Coronary artery (tissue), 2 donors: ENCODE measurements around the gene AGPAT2.

Experiments used
- DNase-seq: peaks from one replicate; pipeline ENCODE4 v3.0.0-alpha.2; 2017; ENCODE audit warnings: low spot score
- H3K27ac ChIP-seq, 2 donors: fragments of 200-600 bp; sonication (generic); one replicate each; pipeline ENCODE4 v1.5.1; 2016 to 2019
- H3K4me3 ChIP-seq: fragments of 200-600 bp; sonication (generic); 2 replicates; pipeline ENCODE4 v1.5.1; 2016; ENCODE audit warnings: mild to moderate bottlenecking, moderate library complexity
- TF ChIP-seq, protein P1 (sequence below): fragments of 200-600 bp; sonication (generic); IDR thresholded peaks from one replicate; pipeline ENCODE4 v1.5.1; 2019; ENCODE audit warnings: antibody characterized with exemption

The AGPAT2 gene

DNA sequence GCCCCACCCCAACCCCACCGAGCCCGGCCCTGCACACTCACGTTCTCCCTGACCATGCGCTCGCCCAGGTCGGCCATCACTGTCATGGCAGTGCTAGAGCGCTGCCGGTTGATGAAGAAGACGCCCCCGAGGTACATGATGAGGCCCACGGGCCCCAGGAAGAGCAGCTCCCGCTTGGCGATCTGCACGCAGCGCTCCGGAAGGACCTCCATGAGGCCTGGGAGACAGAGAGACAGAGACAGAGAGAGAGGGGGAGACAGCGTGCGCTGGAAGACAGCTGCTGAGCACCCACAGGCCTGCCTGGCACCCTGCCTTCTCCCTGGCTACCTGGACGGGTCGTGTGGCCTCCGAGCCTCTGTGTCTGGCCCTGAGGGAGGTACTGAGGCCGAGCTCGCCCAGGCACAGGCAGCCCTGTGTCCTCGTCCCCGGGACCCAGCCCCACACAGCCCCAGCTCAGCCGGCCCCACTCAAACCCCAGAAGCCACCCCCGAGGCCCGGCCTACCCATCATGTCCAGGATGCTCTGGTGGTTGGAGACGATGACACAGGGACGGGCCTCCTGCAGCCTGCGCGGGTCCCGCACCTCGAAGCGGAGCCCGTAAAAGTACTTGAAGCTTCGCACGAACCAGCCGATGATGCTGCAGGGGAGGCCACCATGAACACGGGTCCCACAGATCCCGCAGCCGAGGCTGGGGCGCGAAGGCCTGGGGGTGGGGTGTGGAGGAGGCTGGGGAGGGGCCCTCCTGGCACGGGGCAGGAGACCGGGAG, 10.2 kb downstream of the AGPAT2 start:
- no peak overlapping the region for H3K27ac ChIP-seq
- no peak for DNase-seq
- no peak overlapping the region for H3K4me3 ChIP-seq
- TF ChIP-seq, protein P1, sequence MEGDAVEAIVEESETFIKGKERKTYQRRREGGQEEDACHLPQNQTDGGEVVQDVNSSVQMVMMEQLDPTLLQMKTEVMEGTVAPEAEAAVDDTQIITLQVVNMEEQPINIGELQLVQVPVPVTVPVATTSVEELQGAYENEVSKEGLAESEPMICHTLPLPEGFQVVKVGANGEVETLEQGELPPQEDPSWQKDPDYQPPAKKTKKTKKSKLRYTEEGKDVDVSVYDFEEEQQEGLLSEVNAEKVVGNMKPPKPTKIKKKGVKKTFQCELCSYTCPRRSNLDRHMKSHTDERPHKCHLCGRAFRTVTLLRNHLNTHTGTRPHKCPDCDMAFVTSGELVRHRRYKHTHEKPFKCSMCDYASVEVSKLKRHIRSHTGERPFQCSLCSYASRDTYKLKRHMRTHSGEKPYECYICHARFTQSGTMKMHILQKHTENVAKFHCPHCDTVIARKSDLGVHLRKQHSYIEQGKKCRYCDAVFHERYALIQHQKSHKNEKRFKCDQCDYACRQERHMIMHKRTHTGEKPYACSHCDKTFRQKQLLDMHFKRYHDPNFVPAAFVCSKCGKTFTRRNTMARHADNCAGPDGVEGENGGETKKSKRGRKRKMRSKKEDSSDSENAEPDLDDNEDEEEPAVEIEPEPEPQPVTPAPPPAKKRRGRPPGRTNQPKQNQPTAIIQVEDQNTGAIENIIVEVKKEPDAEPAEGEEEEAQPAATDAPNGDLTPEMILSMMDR: no peak

DNA sequence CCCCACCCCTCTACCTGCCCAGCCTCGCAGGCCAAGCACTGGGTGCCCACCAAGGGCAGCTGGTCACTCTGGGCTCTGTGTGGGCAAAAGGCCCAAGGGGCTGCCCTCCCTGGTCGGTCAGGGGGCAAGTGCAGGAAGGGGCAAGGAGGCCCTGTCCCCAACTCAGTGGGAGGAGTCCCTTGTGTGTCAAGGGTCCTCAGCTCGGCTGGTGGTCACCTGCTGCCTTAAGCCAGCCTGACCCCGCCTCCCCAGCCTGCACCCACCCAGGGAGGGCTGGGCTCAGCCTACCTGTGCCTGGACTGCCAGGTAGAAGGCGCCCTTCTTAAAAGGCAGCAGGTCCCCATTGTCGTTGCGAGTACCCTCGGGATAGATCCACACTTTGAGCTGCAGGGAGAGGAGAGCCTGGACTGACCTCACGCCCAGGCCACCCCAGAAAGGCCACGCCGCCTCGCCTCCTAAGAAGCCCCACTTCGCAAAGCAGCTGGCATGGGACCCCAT, 10.9 kb downstream of the AGPAT2 start:
- TF ChIP-seq, protein P1: no peak
- no peak overlapping the region for H3K4me3 ChIP-seq
- DNase-seq: no peak
- no peak overlapping the region for H3K27ac ChIP-seq

DNA sequence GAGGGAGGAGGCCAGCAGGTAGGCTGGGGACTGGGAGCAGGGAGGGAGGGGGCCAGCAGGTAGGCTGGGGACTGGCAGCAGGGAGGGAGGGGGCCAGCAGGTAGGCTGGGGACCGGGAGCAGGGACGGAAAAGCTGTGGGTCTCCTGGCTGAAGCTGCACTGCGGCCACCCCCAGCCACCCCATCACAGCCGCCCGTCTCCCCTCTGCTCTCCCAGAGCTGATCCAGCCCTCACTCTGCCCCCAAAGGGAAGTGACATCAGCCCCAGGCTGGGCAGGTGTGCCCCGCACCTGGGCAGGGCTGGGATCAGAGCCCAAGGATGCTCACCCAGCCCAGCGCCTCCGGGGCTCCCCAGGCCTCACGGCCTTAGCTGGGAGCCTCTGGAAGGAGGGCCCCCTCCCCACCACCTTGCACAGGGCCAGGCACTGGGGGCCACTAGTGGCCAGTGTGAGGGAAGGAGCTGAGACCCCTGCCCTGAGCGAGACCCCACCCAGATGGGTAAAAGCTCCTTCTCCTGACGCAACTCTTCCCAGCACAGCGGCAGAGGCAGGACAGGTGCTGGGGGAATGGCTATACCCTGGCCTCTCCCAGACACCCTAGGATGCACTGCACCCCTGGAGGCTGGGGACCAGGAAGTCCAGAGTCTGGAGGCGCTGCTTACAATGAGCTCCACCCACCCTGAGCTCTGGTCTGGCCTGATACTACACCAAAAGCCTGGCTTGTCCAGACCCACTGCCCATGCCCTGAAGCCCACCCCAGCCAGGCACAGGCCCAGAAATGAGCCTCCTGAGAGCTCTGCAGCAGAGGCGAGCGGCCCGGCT, 11.6 kb downstream of the AGPAT2 start:
- no peak for DNase-seq
- no peak overlapping the region for H3K4me3 ChIP-seq
- H3K27ac ChIP-seq: no peak overlapping the region
- TF ChIP-seq, protein P1: no peak

DNA sequence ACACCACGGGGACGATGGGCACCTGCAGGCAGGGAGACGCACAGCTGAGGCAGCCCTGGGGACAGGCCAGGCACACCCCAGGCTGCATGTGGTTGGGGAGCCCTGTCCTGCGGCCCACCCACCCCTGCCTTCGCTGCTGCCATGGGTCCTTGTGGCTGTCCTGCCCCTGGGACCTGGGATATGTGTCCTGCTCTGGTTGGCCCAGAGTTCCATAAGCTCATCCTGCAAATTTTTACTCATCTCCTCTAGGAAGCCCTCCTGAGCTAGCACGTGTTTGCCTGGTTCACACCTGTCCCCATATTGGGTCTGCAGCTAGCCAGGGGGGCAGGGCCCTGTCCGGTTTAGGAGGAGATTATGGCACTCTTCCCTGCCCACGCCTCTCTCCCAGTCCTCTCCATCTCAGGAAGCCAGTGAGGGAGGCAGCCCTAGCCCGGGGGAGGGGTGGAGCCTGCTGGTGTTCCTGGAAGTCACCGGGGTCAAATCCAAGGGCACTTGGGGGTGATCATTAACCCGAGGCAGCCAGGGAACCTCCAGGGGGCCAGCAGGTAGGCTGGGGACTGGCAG, 12.4 kb downstream of the AGPAT2 start:
- no peak for DNase-seq
- TF ChIP-seq, protein P1: no peak
- H3K27ac ChIP-seq: no peak overlapping the region

DNA sequence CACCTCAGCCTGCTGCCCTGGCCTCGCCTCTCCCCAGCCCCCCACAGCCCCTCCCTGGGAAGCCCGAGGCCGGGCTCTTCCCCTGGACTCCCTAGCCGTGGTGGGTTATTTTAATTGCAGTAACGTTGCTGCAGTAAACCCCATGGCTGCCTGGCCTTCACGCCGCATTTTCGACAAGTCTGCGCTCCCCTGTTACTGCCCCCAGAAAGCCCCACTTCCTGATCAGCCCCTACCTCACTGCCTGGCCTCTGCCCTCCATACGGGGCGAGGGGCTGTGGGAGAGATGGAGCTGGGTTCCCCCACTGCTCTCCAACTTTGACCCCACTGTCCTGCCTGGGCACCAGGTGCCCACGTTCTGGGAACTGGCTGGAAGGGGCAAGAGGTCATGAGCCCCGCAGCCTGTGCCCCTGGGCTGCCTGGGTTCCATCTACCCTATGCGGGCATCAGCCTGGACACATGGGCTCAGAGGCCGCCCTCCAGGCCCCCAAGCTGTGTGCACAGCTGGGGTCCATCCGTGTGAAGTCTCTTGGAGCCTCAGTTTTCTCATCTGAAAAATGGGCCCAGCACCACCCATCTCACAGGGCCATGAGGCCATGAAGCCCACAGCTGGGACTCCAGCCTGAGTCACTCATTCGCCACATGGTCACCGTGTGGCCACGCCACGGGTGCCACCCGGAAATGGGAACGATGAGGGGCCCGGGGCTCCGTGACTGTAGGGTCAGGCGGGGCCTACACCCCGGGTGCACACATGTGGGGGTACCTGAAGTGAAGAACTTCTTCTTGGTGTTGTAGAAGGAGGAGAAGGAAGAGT, 13.1 kb downstream of the AGPAT2 start:
- DNase-seq: no peak
- H3K4me3 ChIP-seq: no peak overlapping the region
- TF ChIP-seq, protein P1: no peak
- no peak overlapping the region for H3K27ac ChIP-seq

More for the DNA sequence above, 12.4 kb downstream of the AGPAT2 start:
- H3K4me3 ChIP-seq: no peak overlapping the region

DNA sequence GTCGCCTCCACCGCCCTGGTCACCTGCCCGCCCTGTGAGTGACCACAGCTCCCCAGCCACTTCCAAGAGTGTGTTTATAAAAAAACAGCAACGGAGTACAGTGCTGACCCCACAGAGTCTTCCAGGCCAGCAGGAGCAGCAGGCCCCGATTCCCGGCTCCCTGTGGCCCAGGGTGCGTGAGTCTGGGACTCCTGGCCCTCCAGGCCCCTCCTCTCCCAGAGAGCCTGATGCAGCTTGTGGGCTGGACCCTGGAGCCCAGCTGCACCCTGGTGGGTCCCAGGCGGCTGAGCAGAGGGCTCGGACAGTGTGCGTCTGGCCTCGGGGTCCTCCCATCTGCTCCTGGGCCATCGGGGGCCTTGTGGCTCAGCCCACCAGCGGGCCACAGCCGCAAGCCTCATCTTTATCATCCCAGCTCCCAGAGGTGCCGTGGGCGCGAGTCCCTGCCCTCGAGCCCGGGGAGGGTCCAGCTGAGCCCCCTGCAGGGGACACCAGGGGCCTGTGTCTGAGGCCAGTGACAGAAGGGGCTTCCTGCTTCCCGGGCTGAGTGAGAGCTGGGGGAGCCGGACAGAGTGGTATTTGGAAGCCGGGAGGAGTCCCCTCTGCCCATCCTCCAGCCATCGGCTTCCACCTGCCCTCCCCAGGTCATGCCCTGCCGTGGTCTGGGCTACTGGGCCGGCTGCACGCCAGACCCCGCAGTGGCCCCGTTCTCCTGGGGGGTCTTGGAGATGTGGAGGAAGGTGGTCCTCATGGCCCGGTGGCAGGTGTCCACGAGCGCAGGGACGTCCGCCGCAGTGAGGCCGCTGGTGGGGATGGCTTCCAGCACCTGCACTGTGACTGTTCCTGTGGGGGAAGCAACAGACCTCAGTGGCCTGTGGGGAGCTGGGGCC, 13.9 kb downstream of the AGPAT2 start:
- Histone ChIP-seq H3K27ac (no peak overlapping the region), H3K4me3 (no peak overlapping the region)
- TF ChIP-seq, protein P1: no peak
- DNase-seq: no peak
